Endothelial cell of umbilical vein (primary cell): ENCODE data around the gene MS4A6E.

Experiments
- CTCF ChIP-seq, 2 donors: IDR thresholded peaks; 1 replicate in 1 of 2; 2 replicates in 1 of 2; pipeline ENCODE4 v1.5.1; 2011; ENCODE audit warnings: low read length in 2 of 2, mild to moderate bottlenecking in 2 of 2, moderate library complexity in 2 of 2, control low read depth in 1 of 2, inconsistent platforms in 1 of 2, low read depth in 1 of 2; ENCODE audit not compliant: insufficient read depth in 1 of 2; ENCODE audit errors: extremely low read depth in 1 of 2
- JUN ChIP-seq: IDR thresholded peaks from 2 replicates; pipeline ENCODE4 v1.6.1; 2011; ENCODE audit warnings: borderline replicate concordance, low read depth; ENCODE audit not compliant: insufficient read length, insufficient read depth

DNA sequence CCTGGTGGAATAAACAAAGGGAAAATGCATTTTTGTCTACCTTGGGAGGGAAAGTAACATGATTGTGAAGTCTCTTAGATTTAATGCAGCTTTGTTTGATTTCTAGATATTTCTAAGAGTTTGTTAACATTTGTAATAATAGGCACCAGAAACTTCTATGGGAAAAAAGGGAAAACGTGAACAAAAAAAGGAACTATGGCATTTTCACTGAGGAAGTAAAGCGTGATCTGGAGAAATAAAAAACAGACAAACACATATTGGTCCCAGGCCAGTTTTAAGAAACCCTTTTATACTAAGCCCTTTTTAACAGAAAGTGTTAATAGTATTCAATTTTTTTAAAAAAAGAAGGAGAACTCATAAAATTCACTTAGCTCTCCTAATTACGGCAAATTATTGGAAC lies 44.3 kb downstream of the MS4A6E start:
- TF ChIP-seq CTCF (IDR thresholded peaks at IDR 0.05; ENCODE audit: extremely low read depth in 1 of 2, insufficient read depth in 1 of 2, low read depth in 1 of 2, low read length in 2 of 2): no peak
- TF ChIP-seq JUN: no peak
